Tibial nerve (tissue), 4 donors: ENCODE measurements around the gene C9orf152.

Experiments
- EP300 ChIP-seq, 2 donors: sonication (generic); formaldehyde crosslinking; IDR thresholded peaks; one replicate each; pipeline ENCODE4 v1.6.1; 2017; ENCODE audit warnings: antibody characterized with exemption in 2 of 2, mild to moderate bottlenecking in 1 of 2
- TF ChIP-seq, protein P1 (sequence below), 5 experiments: fragments of 200-600 bp in 3 of 5; fragments of 450-650 bp in 2 of 5; sonication (generic) in 3 of 5; IDR thresholded peaks; one replicate each; pipeline ENCODE4 v1.5.1; 2016 to 2019; ENCODE audit warnings: antibody characterized with exemption in 5 of 5, mild to moderate bottlenecking in 3 of 5, moderate library complexity in 2 of 5

DNA sequence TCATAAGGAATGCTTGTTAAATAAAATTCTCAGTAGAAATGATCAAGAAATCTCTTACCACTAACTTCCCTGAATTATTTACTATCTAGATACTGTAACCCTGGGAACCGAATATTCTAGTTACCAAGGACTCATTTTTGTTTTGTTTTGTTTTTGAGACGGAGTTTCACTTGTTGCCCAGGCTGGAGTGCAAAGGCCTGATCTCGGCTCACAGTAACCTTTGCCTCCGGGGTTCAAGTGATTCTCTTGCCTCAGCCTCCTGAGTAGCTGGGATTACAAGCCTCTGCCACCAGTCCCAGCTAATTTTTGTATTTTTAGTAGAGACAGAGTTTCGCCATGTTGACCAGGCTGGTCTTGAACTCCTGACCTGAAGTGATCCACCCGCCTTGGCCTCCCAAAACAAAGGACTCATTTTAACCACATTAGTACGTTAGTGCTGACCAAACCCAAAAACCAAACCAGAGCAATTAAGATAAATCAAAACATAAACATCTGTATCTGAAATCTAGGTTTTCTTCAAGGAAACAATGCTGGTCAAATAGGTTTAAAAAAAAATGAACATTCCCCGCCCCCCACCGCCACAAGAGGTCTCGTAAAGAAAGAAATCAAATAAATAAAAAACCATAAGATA lies 44.7 kb upstream of the C9orf152 start:
- TF ChIP-seq, protein P1, sequence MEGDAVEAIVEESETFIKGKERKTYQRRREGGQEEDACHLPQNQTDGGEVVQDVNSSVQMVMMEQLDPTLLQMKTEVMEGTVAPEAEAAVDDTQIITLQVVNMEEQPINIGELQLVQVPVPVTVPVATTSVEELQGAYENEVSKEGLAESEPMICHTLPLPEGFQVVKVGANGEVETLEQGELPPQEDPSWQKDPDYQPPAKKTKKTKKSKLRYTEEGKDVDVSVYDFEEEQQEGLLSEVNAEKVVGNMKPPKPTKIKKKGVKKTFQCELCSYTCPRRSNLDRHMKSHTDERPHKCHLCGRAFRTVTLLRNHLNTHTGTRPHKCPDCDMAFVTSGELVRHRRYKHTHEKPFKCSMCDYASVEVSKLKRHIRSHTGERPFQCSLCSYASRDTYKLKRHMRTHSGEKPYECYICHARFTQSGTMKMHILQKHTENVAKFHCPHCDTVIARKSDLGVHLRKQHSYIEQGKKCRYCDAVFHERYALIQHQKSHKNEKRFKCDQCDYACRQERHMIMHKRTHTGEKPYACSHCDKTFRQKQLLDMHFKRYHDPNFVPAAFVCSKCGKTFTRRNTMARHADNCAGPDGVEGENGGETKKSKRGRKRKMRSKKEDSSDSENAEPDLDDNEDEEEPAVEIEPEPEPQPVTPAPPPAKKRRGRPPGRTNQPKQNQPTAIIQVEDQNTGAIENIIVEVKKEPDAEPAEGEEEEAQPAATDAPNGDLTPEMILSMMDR (IDR thresholded peaks at IDR 0.05), result no peak
- no peak for TF ChIP-seq EP300 (IDR thresholded peaks at IDR 0.05)
